Endothelial cell of umbilical vein (primary cell): ENCODE results near the gene RBBP4. TPM values are rescaled to one million over a fixed set of nuclear protein-coding genes. Genes with fewer than 3 reads are reported as not detected.

ENCODE experiments used
- BruUV-seq: library from RNA; stranded (reverse); fragments of 400-500 nt; replicated peaks from 2 replicates; lab custom pipeline; 2021; lab: Mats Ljungman, UMichigan
- CTCF ChIA-PET: fragments of 300-600, 350-600 bp; sonication (Branson Sonifier 250); formaldehyde crosslinking; loops from one replicate; lab custom pipeline; 2021; ENCODE audit warnings: antibody characterized with exemption, inconsistent platforms; lab: Charles Lee
- POLR2A ChIA-PET: fragments of 300-600, 350-600 bp; sonication (Branson Sonifier 250); formaldehyde crosslinking; loops from one replicate; lab custom pipeline; 2021; ENCODE audit warnings: antibody characterized with exemption, inconsistent platforms; lab: Charles Lee
- DNase-seq: peaks from one replicate; pipeline ENCODE4 v3.0.0-alpha.2; 2011; ENCODE audit warnings: low read depth, low spot score
- FAIRE-seq: peaks from 2 replicates; lab custom pipeline; 2011; peaks lifted over from hg19 to GRCh38; lab: Jason Lieb, UNC
- H2AFZ ChIP-seq: 2 replicates; pipeline ENCODE4 v1.6.0; 2012; ENCODE audit warnings: low read depth, low read length, control low read depth, inconsistent platforms
- H3K27ac ChIP-seq: 2 replicates; pipeline ENCODE4 v1.5.1; 2011; ENCODE audit warnings: low read depth, mild to moderate bottlenecking, control low read depth, low read length, moderate library complexity; ENCODE audit not compliant: insufficient read depth
- H3K27me3 ChIP-seq, 2 experiments: 2 replicates each; pipeline versions ENCODE4 v1.6.0 to v1.6.1; 2011; ENCODE audit warnings: low read length in 2 of 2, mixed read lengths in 1 of 2; ENCODE audit not compliant: control insufficient read depth in 2 of 2, insufficient read depth in 2 of 2
- H3K36me3 ChIP-seq, 2 experiments: 2 replicates in 1 of 2; 3 replicates in 1 of 2; pipeline ENCODE4 v1.5.1; 2011; ENCODE audit warnings: low read length in 2 of 2, mild to moderate bottlenecking in 1 of 2, moderate library complexity in 1 of 2; ENCODE audit not compliant: control insufficient read depth in 2 of 2, insufficient read depth in 2 of 2; ENCODE audit errors: extremely low read depth in 1 of 2
- H3K4me1 ChIP-seq: 3 replicates; pipeline ENCODE4 v1.5.1; 2011; ENCODE audit warnings: mild to moderate bottlenecking, low read length; ENCODE audit not compliant: control insufficient read depth, insufficient read depth; ENCODE audit errors: extremely low read depth
- H3K4me2 ChIP-seq: 2 replicates; pipeline ENCODE4 v1.6.1; 2011; ENCODE audit warnings: low read length, control low read depth, mixed read lengths; ENCODE audit not compliant: insufficient read depth
- H3K4me3 ChIP-seq, 3 experiments: fragments of 200-600 bp in 1 of 3; sonication (generic), shearing (Covaris generic) in 1 of 3; replicated peaks in 1 of 3; 2 replicates each; pipeline ENCODE4 v1.5.1; 2011 to 2016; ENCODE audit warnings: control low read depth in 3 of 3, low read length in 3 of 3, mild to moderate bottlenecking in 2 of 3, inconsistent platforms in 1 of 3, low read depth in 1 of 3, moderate library complexity in 1 of 3; ENCODE audit not compliant: insufficient read depth in 1 of 3
- H3K79me2 ChIP-seq: 2 replicates; pipeline ENCODE4 v1.6.0; 2012; ENCODE audit warnings: low read length, inconsistent platforms; ENCODE audit not compliant: control insufficient read depth, insufficient read depth
- H3K9ac ChIP-seq: replicated peaks from 2 replicates; pipeline ENCODE3; 2011; ENCODE audit warnings: low read length, control low read depth; ENCODE audit not compliant: insufficient read depth; ENCODE audit errors: extremely low read depth
- H3K9me1 ChIP-seq: replicated peaks from 3 replicates; pipeline ENCODE4 v1.6.0; 2011; ENCODE audit warnings: mild to moderate bottlenecking, low read length; ENCODE audit not compliant: control insufficient read depth, insufficient read depth; ENCODE audit errors: extremely low read depth
- H3K9me3 ChIP-seq: replicated peaks from 2 replicates; pipeline ENCODE4 v1.5.1; 2012; ENCODE audit warnings: low read length, inconsistent platforms; ENCODE audit not compliant: control insufficient read depth, insufficient read depth
- H4K20me1 ChIP-seq: replicated peaks from 2 replicates; pipeline ENCODE3; 2011; ENCODE audit warnings: mild to moderate bottlenecking, low read length; ENCODE audit not compliant: control insufficient read depth, insufficient read depth; ENCODE audit errors: extremely low read depth
- CTCF ChIP-seq, 2 donors: IDR thresholded peaks; 1 replicate in 1 of 2; 2 replicates in 1 of 2; pipeline ENCODE4 v1.5.1; 2011; ENCODE audit warnings: low read length in 2 of 2, mild to moderate bottlenecking in 2 of 2, moderate library complexity in 2 of 2, control low read depth in 1 of 2, inconsistent platforms in 1 of 2, low read depth in 1 of 2; ENCODE audit not compliant: insufficient read depth in 1 of 2; ENCODE audit errors: extremely low read depth in 1 of 2
- EZH2 ChIP-seq: IDR thresholded peaks from 2 replicates; pipeline ENCODE4 v1.6.1; 2012; ENCODE audit warnings: borderline replicate concordance, low read depth, mild to moderate bottlenecking, moderate library complexity, low read length, inconsistent platforms; ENCODE audit not compliant: severe bottlenecking
- FOS ChIP-seq: IDR thresholded peaks from 2 replicates; pipeline ENCODE4 v1.6.1; 2011; ENCODE audit warnings: mild to moderate bottlenecking, low read length, moderate library complexity, borderline replicate concordance; ENCODE audit not compliant: insufficient read depth
- GATA2 ChIP-seq: IDR thresholded peaks from 2 replicates; pipeline ENCODE4 v1.7.0; 2011; ENCODE audit warnings: low read depth, mild to moderate bottlenecking, moderate library complexity, mixed read lengths, low read length; ENCODE audit not compliant: insufficient read length, insufficient read depth
- JUN ChIP-seq: IDR thresholded peaks from 2 replicates; pipeline ENCODE4 v1.6.1; 2011; ENCODE audit warnings: borderline replicate concordance, low read depth; ENCODE audit not compliant: insufficient read length, insufficient read depth
- MYC ChIP-seq: IDR thresholded peaks from one replicate; pipeline ENCODE4 v1.6.1; 2011; ENCODE audit warnings: mild to moderate bottlenecking, low read depth, low read length
- POLR2A ChIP-seq: IDR thresholded peaks from 2 replicates; pipeline ENCODE4 v1.6.1; 2012; ENCODE audit warnings: low read depth, mild to moderate bottlenecking, control low read depth, low read length
- POLR2AphosphoS5 ChIP-seq: IDR thresholded peaks from 2 replicates; pipeline ENCODE4 v1.6.1; 2012; ENCODE audit warnings: low read depth, mild to moderate bottlenecking, control low read depth, low read length, moderate library complexity; ENCODE audit not compliant: insufficient read depth
- dilution Hi-C: fragments of 300-500 bp; cut with MboI; formaldehyde crosslinking; loops from one replicate; pipeline ENCODE4 v1.15.0; 2019; ENCODE audit warnings: low sequenced_read_pairs; ENCODE audit not compliant: extremely low pct_ligation_motif_present
- intact Hi-C: fragments of 100-400 bp; cut with micrococcal nuclease; formaldehyde crosslinking; loops from one replicate; pipeline ENCODE4 v1.10.0; 2022
- polyA plus RNA-seq, 4 experiments: library from polyadenylated mRNA; depleted of rRNA in 3 of 4; stranded (reverse) in 3 of 4; unstranded in 1 of 4; fragments of >200 nt; gene quantifications; 2 replicates each; pipeline versions ENCODE4 v1.2.1 to v1.2.3, GENCODE V29; 2011 to 2012; ENCODE audit warnings: missing spikeins in 1 of 4
- total RNA-seq: library from RNA; stranded (reverse); gene quantifications from 2 replicates; pipeline ENCODE4 v1.2.3, GENCODE V29; 2021
- TF ChIP-seq, protein P1 (sequence below): IDR thresholded peaks from 2 replicates; pipeline ENCODE4 v1.6.1; 2011; ENCODE audit not compliant: insufficient read depth, insufficient read length

Gene RBBP4
- total and polyA plus RNA-seq, 2 donors (not counting 3 experiments of a cell fraction or from before 2014, with no cell fraction given), result 84.9 to 241 TPM

- H3K36me3 ChIP-seq, result peaks cover 0 to 2% of the 10 kb centered on the region in 2 experiments
- ChIA-PET CTCF (interaction anchor here (0.8 to 2.9 kb wide), 2 partner anchors 12 to 89 kb away, joined by 3 to 10 read pairs; no protein-coding TSS in a partner anchor), POLR2A (interaction anchor here (0.7 kb wide), 1 partner anchor 14 kb away, joined by 3 read pairs; no protein-coding TSS in a partner anchor)
- no peak overlapping the region for H3K9ac ChIP-seq
- H3K4me1 ChIP-seq, result no peaks in the 10 kb centered on the region
- BruUV-seq, result no TSS peak
- H4K20me1 ChIP-seq, result no peaks in the 10 kb centered on the region
- H3K27ac ChIP-seq, result no peak overlapping the region
- H3K27me3 ChIP-seq, result no peaks in the 10 kb centered on the region
- TF ChIP-seq CTCF (IDR thresholded peaks at IDR 0.05; ENCODE audit: extremely low read depth in 1 of 2, insufficient read depth in 1 of 2, low read depth in 1 of 2, low read length in 2 of 2), result no peak
- no peak for TF ChIP-seq MYC
- no peak for TF ChIP-seq POLR2A
- no peak for TF ChIP-seq FOS
- no peak for TF ChIP-seq EZH2
- no peak for TF ChIP-seq GATA2
- no peak for TF ChIP-seq JUN
- TF ChIP-seq, protein P1, sequence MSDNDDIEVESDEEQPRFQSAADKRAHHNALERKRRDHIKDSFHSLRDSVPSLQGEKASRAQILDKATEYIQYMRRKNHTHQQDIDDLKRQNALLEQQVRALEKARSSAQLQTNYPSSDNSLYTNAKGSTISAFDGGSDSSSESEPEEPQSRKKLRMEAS, result no peak
- TF ChIP-seq POLR2AphosphoS5, result no peak
- no peak overlapping the region for H2AFZ ChIP-seq
- H3K4me2 ChIP-seq, result no peak overlapping the region
- no peaks in the 10 kb centered on the region for H3K9me3 ChIP-seq
- no peak for DNase-seq
- no peaks in the 10 kb centered on the region for H3K9me1 ChIP-seq
- H3K4me3 ChIP-seq, result no peak overlapping the region
- FAIRE-seq, result no peak
- intact Hi-C loops (no loop called here), dilution Hi-C loops (no loop called here)
- H3K79me2 ChIP-seq, result no peaks in the 10 kb centered on the region
Observed at GRCh38 chr1:32609180-32609579, 41.8 kb upstream of the RBBP4 start.
